DND-41 (cell line): ENCODE results near the gene PLD5.
"Not testable (repeated sequence)": the region's sequence is repeated elsewhere in the genome, so short reads cannot be mapped to it uniquely, and the experiment has no call there.

ENCODE experiments used
- ATAC-seq: fragments of 200-7000 bp; cut with Tn5 transposase; 3 replicates; pipeline ENCODE4 v1.9.1; 2021; ENCODE audit warnings: low read depth; ENCODE audit not compliant: insufficient read depth
- DNase-seq: peaks from one replicate; pipeline ENCODE4 v3.0.0-alpha.2; 2020
- H2AFZ ChIP-seq: 2 replicates; pipeline ENCODE4 v1.6.0; 2012; ENCODE audit warnings: low read depth, low read length
- H3K27ac ChIP-seq: 2 replicates; pipeline ENCODE4 v1.5.1; 2012; ENCODE audit warnings: low read length, inconsistent platforms
- H3K27me3 ChIP-seq: fragments of 200-600 bp; sonication (generic); 2 replicates; pipeline ENCODE4 v1.6.0; 2012; ENCODE audit warnings: low read length, mild to moderate bottlenecking, inconsistent platforms; ENCODE audit not compliant: insufficient read depth, poor library complexity
- H3K36me3 ChIP-seq: 2 replicates; pipeline ENCODE4 v1.5.1; 2012; ENCODE audit warnings: low read length, inconsistent platforms; ENCODE audit not compliant: insufficient read depth
- H3K4me1 ChIP-seq: 2 replicates; pipeline ENCODE4 v1.5.1; 2012; ENCODE audit warnings: mild to moderate bottlenecking, low read length; ENCODE audit not compliant: insufficient read depth
- H3K4me2 ChIP-seq: 2 replicates; pipeline ENCODE4 v1.6.0; 2012; ENCODE audit warnings: mild to moderate bottlenecking, moderate library complexity, low read length, inconsistent platforms; ENCODE audit not compliant: insufficient read depth
- H3K4me3 ChIP-seq, 2 experiments: fragments of 200-600 bp in 1 of 2; shearing (Covaris generic) in 1 of 2; 2 replicates each; pipeline ENCODE4 v1.5.1; 2012 to 2016; ENCODE audit warnings: inconsistent platforms in 2 of 2, low read length in 2 of 2, mild to moderate bottlenecking in 2 of 2, low read depth in 1 of 2, moderate library complexity in 1 of 2
- H3K79me2 ChIP-seq: 2 replicates; pipeline ENCODE4 v1.6.0; 2012; ENCODE audit warnings: low read length, inconsistent platforms; ENCODE audit not compliant: insufficient read depth
- H3K9ac ChIP-seq: 2 replicates; pipeline ENCODE4 v1.6.0; 2012; ENCODE audit warnings: low read depth, mild to moderate bottlenecking, inconsistent platforms, low read length, moderate library complexity
- H3K9me3 ChIP-seq: 2 replicates; pipeline ENCODE4 v1.5.1; 2012; ENCODE audit warnings: low read length, moderate library complexity, mild to moderate bottlenecking, inconsistent platforms; ENCODE audit not compliant: insufficient read depth, severe bottlenecking
- H4K20me1 ChIP-seq: 2 replicates; pipeline ENCODE4 v1.6.0; 2012; ENCODE audit warnings: low read length; ENCODE audit not compliant: insufficient read depth
- CTCF ChIP-seq: IDR thresholded peaks from 2 replicates; pipeline ENCODE4 v1.5.1; 2012; ENCODE audit warnings: borderline replicate concordance, low read length, moderate library complexity, mild to moderate bottlenecking; ENCODE audit not compliant: poor library complexity, severe bottlenecking; ENCODE audit errors: extremely low read depth
- EZH2 ChIP-seq: IDR thresholded peaks from 3 replicates; pipeline ENCODE4 v1.6.1; 2012; ENCODE audit warnings: borderline replicate concordance, low read depth, mild to moderate bottlenecking, moderate library complexity, low read length, inconsistent platforms; ENCODE audit not compliant: severe bottlenecking

Gene PLD5

GRCh38 chr1:242462867-242463266, 61.6 kb downstream of the PLD5 start:
- H3K27me3 ChIP-seq = no peaks in the 10 kb centered on the region
- H3K9me3 ChIP-seq = peaks cover 1% of the 10 kb centered on the region
- no peaks in the 10 kb centered on the region for H4K20me1 ChIP-seq
- ATAC-seq (no peak), DNase-seq (no peak)
- no peak overlapping the region for H3K4me2 ChIP-seq
- no peaks in the 10 kb centered on the region for H3K4me1 ChIP-seq
- TF ChIP-seq EZH2 (no peak), CTCF (no peak)
- no peak overlapping the region for H3K9ac ChIP-seq
- H3K4me3 ChIP-seq = no peak overlapping the region
- no peaks in the 10 kb centered on the region for H3K79me2 ChIP-seq
- H3K27ac ChIP-seq = no peak overlapping the region
- H3K36me3 ChIP-seq = no peaks in the 10 kb centered on the region
- no peak overlapping the region for H2AFZ ChIP-seq

- not testable (repeated sequence) for ATAC-seq, DNase-seq, H4K20me1 ChIP-seq
Observed at GRCh38 chr1:242459740-242460139, 64.8 kb downstream of the PLD5 start.

GRCh38 chr1:242456726-242457269, 67.7 kb downstream of the PLD5 start:
- no peak overlapping the region for H2AFZ ChIP-seq
- H3K79me2 ChIP-seq = no peaks in the 10 kb centered on the region
- no peaks in the 10 kb centered on the region for H3K4me1 ChIP-seq
- ATAC-seq (no peak), DNase-seq (no peak)
- no peak overlapping the region for H3K27ac ChIP-seq
- H3K4me3 ChIP-seq = no peak overlapping the region
- H3K9ac ChIP-seq = no peak overlapping the region
- peaks cover 3% of the 10 kb centered on the region for H3K27me3 ChIP-seq
- no peaks in the 10 kb centered on the region for H3K36me3 ChIP-seq
- H3K4me2 ChIP-seq = no peak overlapping the region
- TF ChIP-seq CTCF = no peak
- TF ChIP-seq EZH2 = no peak
- H4K20me1 ChIP-seq = no peaks in the 10 kb centered on the region
- no peaks in the 10 kb centered on the region for H3K9me3 ChIP-seq

More at GRCh38 chr1:242459740-242460139, 64.8 kb downstream of the PLD5 start:
- not testable (repeated sequence) for H3K9me3 ChIP-seq, H3K4me2 ChIP-seq, H3K4me3 ChIP-seq, H3K9ac ChIP-seq, H2AFZ ChIP-seq, H3K79me2 ChIP-seq, H3K27ac ChIP-seq, H3K4me1 ChIP-seq, H3K27me3 ChIP-seq, H3K36me3 ChIP-seq

GRCh38 chr1:242455052-242455361, 69.5 kb downstream of the PLD5 start:
- no peaks in the 10 kb centered on the region for H3K9me3 ChIP-seq
- H3K9ac ChIP-seq = no peak overlapping the region
- ATAC-seq = no peak
- no peaks in the 10 kb centered on the region for H4K20me1 ChIP-seq
- H3K4me3 ChIP-seq = no peak overlapping the region
- no peak for DNase-seq
- H3K27me3 ChIP-seq = peaks cover 3% of the 10 kb centered on the region
- TF ChIP-seq EZH2 (no peak), CTCF (no peak)
- H3K4me1 ChIP-seq = no peaks in the 10 kb centered on the region
- no peak overlapping the region for H3K27ac ChIP-seq
- H3K4me2 ChIP-seq = no peak overlapping the region
- H3K36me3 ChIP-seq = no peaks in the 10 kb centered on the region
- no peak overlapping the region for H2AFZ ChIP-seq
- H3K79me2 ChIP-seq = no peaks in the 10 kb centered on the region
